Peyer's patch (tissue), 4 donors: ENCODE results near the gene TSGA10IP. TPM values are rescaled to one million over a fixed set of nuclear protein-coding genes. Genes with fewer than 3 reads are reported as not detected.

Source experiments
- DNase-seq, 3 donors: peaks; one replicate each; pipeline ENCODE4 v3.0.0-alpha.2; 2017 to 2019
- H3K27ac ChIP-seq, 4 donors: fragments of 200-600 bp; sonication (generic); one replicate each; pipeline ENCODE4 v1.5.1; 2016 to 2019
- H3K27me3 ChIP-seq, 2 donors: fragments of 200-600 bp; sonication (generic); one replicate each; pipeline ENCODE4 v1.5.1; 2019
- H3K36me3 ChIP-seq, 3 donors: fragments of 200-600 bp; sonication (generic); one replicate each; pipeline ENCODE4 v1.5.1; 2016 to 2019
- H3K4me1 ChIP-seq, 4 donors: fragments of 200-600 bp; sonication (generic); one replicate each; pipeline ENCODE4 v1.5.1; 2016 to 2019
- H3K4me3 ChIP-seq, 4 donors: fragments of 200-600 bp; sonication (generic); 1 replicate in 3 of 4; 2 replicates in 1 of 4; pipeline ENCODE4 v1.5.1; 2016 to 2019; ENCODE audit warnings: mild to moderate bottlenecking in 1 of 4
- H3K9me3 ChIP-seq, 4 donors: fragments of 200-600 bp; sonication (generic); one replicate each; pipeline ENCODE4 v1.5.1; 2016 to 2019; ENCODE audit warnings: mild to moderate bottlenecking in 1 of 4
- CTCF ChIP-seq, 6 experiments: fragments of 450-650 bp in 4 of 6; fragments of 200-600 bp in 2 of 6; sonication (generic) in 1 of 6; IDR thresholded peaks; one replicate each; pipeline ENCODE4 v1.5.1; 2017 to 2019; ENCODE audit warnings: antibody characterized with exemption in 6 of 6, mild to moderate bottlenecking in 3 of 6, moderate library complexity in 1 of 6
- POLR2A ChIP-seq, 2 donors: fragments of 450-650 bp; IDR thresholded peaks; one replicate each; pipeline ENCODE4 v1.5.1; 2017; ENCODE audit warnings: antibody characterized with exemption in 2 of 2, mild to moderate bottlenecking in 2 of 2, moderate library complexity in 2 of 2
- total RNA-seq, 4 donors: library from RNA; depleted of rRNA; stranded (reverse); fragments of >200 nt; gene quantifications; one replicate each; pipeline ENCODE4 v1.1.0, GENCODE V29; 2016

Gene TSGA10IP
- total RNA-seq, 4 donors from 2014 or later: not detected

- DNase-seq: no peak
These were observed 22.7 kb upstream of the TSGA10IP start for GRCh38 chr11:65922565-65922964.

DNA sequence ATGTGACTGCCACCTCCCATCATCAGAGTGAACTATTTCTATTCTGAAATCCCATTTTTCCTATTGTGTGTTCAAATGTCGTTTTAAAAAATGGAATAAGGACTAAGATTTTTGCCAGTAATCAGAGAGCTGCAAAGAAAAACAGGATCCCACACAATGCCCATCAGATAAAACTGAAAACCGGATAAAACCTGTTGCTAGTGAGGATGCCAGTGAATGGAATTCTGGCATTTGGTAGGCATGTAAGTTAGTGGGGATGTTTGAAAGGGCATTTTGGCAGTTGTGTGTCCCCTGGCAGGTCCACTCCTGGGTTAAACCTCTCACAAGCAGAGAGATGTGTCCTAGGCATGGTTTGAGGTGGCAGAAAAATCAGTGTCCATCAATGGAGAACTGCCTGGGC lies 19.9 kb upstream of the TSGA10IP start:
- no peaks in the 10 kb centered on the region for H3K27me3 ChIP-seq
- no peaks in the 10 kb centered on the region for H3K9me3 ChIP-seq
- H3K4me3 ChIP-seq: no peak overlapping the region
- peaks cover 0 to 18% (median 0%) of the 10 kb centered on the region in 3 donors for H3K36me3 ChIP-seq
- no peak for DNase-seq
- TF ChIP-seq CTCF (IDR thresholded peaks at IDR 0.05) (no peak), POLR2A (IDR thresholded peaks at IDR 0.05) (no peak)
- no peak overlapping the region for H3K27ac ChIP-seq
- H3K4me1 ChIP-seq: peaks cover 0 to 17% (median 7%) of the 10 kb centered on the region in 4 donors

More at GRCh38 chr11:65922565-65922964, 22.7 kb upstream of the TSGA10IP start:
- no peaks in the 10 kb centered on the region for H3K9me3 ChIP-seq
- no peak overlapping the region for H3K27ac ChIP-seq
- peaks cover 2 to 24% (median 14%) of the 10 kb centered on the region in 4 donors for H3K4me1 ChIP-seq
- H3K27me3 ChIP-seq: no peaks in the 10 kb centered on the region
- H3K36me3 ChIP-seq: peaks cover 0 to 18% (median 0%) of the 10 kb centered on the region in 3 donors
- no peak overlapping the region for H3K4me3 ChIP-seq
- no peak for TF ChIP-seq POLR2A (IDR thresholded peaks at IDR 0.05)
- no peak for TF ChIP-seq CTCF (IDR thresholded peaks at IDR 0.05)

GRCh38 chr11:65927904-65928397 lies 17.3 kb upstream of the TSGA10IP start:
- H3K4me1 ChIP-seq: peaks cover 0 to 8% (median 3%) of the 10 kb centered on the region in 4 donors
- no peaks in the 10 kb centered on the region for H3K27me3 ChIP-seq
- H3K9me3 ChIP-seq: no peaks in the 10 kb centered on the region
- peak overlapping the region; percentile 72 to 83 (median 78) for H3K27ac ChIP-seq
- H3K4me3 ChIP-seq: peak overlapping the region in 3 of 4 donors; percentile 14 to 29 (median 24)
- peaks cover 0 to 1% (median 0%) of the 10 kb centered on the region in 3 donors for H3K36me3 ChIP-seq
- TF ChIP-seq POLR2A (IDR thresholded peaks at IDR 0.05) (no peak), CTCF (IDR thresholded peaks at IDR 0.05) (no peak)
- DNase-seq: peak in 2 of 3 donors; percentile 90

DNA sequence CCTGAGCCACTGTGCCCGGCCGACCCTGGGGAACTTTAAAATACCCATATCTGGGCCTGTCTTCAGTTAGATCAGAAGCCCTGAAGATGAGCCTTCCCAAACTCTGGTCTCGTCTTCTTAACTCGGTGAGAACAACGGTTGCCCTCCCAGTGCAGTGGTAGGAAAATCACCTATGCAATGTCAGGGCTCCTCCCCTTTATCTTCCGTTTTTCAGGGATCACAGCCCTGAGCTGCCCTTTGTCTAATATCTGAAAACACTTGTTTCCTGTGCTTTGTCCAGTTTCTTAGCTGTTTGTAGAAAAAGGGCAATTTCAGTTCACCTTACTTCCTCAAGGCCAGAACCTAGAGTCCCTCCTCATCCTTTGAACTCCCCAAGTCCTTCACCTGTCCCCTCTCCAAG lies 16.6 kb upstream of the TSGA10IP start:
- no peaks in the 10 kb centered on the region for H3K9me3 ChIP-seq
- peak overlapping the region; percentile 48 to 83 (median 75) for H3K27ac ChIP-seq
- DNase-seq: no peak
- H3K36me3 ChIP-seq: no peaks in the 10 kb centered on the region
- peaks cover 0 to 8% (median 3%) of the 10 kb centered on the region in 4 donors for H3K4me1 ChIP-seq
- TF ChIP-seq POLR2A (IDR thresholded peaks at IDR 0.05) (no peak), CTCF (IDR thresholded peaks at IDR 0.05) (no peak)
- no peaks in the 10 kb centered on the region for H3K27me3 ChIP-seq
- peak overlapping the region in 1 of 4 donors; percentile 29 for H3K4me3 ChIP-seq

DNA sequence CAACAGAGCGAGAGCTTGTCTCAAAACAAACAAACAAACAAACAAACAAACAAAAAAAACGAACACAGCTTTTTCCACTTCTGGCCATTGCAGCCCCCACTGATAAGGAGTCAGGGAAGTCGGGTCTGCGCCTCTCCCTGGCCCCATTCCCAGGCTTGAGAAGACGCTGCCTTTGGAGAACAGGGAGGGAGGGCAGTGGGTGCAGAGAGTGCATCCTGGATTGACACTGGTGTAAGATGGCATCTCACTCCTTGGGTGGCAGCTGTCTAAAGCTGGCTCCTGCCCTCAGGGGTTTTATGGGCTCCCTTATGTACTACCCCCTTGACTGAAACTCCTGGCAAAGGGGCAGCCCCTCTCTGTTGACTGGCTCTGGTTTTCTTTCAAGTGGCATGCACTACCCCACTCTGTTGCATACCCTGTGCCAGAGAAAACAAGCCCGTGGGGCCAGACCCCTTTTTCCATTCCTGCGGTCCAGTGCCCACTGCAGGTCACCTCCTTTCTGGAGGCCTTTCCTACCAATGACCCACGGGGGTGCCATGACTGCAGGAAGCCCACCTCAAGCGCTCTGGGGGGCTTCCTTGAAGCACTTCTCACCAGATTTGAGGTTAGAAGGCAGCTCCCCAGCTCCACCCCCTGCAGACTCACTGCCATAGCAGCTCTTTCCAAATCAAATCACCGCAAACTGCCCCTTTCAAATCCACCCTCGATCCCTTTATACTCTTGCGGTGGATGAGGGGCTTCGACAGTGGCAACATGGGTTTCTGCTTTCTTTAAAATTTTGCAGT lies 13.3 kb upstream of the TSGA10IP start:
- Histone ChIP-seq H3K4me3 (no peak overlapping the region), H3K27ac (no peak overlapping the region), H3K27me3 (no peaks in the 10 kb centered on the region), H3K36me3 (no peaks in the 10 kb centered on the region), H3K4me1 (peaks cover 0 to 8% (median 3%) of the 10 kb centered on the region in 4 donors), H3K9me3 (no peaks in the 10 kb centered on the region)
- no peak for TF ChIP-seq POLR2A (IDR thresholded peaks at IDR 0.05)
- TF ChIP-seq CTCF (IDR thresholded peaks at IDR 0.05): no peak
- DNase-seq: no peak
